ENCODE data around the gene PTP4A2.
"Not testable (repeated sequence)": the region's sequence is repeated elsewhere in the genome, so short reads cannot be mapped to it uniquely, and the experiment has no call there.

The PTP4A2 gene

GRCh38 chr1:31949862-31950261 is 11.7 kb upstream of the PTP4A2 start:
- no peak for DNase-seq (ENCODE audit: low read depth)

DNA sequence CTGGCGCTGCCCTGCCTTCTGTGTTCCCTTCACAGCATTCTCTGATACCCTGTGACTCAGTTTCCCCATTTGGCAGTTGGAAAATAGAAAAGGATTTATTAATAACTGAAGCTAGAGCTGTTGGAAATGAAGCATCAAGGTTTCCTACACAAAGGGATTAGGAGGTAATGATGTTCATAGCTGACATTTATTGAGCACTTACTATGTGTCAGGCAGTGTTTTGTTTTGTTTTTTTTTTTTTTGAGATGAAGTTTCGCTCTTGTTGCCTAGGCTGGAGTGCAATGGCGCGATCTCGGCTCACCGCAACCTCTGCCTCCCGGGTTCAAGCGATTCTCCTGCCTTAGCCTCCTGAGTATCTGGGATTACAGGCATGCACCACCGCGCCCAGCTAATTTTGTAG is 7.5 kb upstream of the PTP4A2 start:
- not testable (repeated sequence) for DNase-seq (ENCODE audit: low read depth)

- DNase-seq (ENCODE audit: low read depth), result peak; percentile 82
These were observed 6.3 kb upstream of the PTP4A2 start for GRCh38 chr1:31944205-31945089.

- no peak for DNase-seq (ENCODE audit: low read depth)
These were observed 5.5 kb upstream of the PTP4A2 start for GRCh38 chr1:31943546-31944184.

- DNase-seq (ENCODE audit: low read depth), result not testable (repeated sequence)
These were observed 3.9 kb upstream of the PTP4A2 start for GRCh38 chr1:31942061-31942460.

GRCh38 chr1:31939484-31940329 is 1.5 kb upstream of the PTP4A2 start:
- peak; percentile 40 for DNase-seq (ENCODE audit: low read depth)

GRCh38 chr1:31937300-31938183 is 626 bp downstream of the PTP4A2 start:
- DNase-seq (ENCODE audit: low read depth), result peak; percentile 40

DNA sequence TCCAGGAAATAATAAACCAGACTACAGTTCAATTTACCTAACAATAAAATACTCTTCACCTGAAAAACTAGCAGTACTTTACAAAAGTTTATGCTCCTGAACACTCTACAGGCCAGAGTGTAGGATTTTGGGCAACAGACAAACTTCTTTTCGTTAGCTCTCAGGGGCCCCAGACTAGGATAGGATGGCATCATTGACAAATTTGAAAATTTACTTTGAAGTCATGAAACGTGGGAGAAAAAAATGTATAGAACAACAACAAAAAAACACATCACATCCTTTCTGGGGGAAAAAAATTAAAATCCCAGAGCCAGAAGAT is 1.2 kb downstream of the PTP4A2 start:
- no peak for DNase-seq (ENCODE audit: low read depth)

- DNase-seq (ENCODE audit: low read depth), result no peak
These were observed 1.7 kb downstream of the PTP4A2 start for GRCh38 chr1:31936278-31936980.

DNA sequence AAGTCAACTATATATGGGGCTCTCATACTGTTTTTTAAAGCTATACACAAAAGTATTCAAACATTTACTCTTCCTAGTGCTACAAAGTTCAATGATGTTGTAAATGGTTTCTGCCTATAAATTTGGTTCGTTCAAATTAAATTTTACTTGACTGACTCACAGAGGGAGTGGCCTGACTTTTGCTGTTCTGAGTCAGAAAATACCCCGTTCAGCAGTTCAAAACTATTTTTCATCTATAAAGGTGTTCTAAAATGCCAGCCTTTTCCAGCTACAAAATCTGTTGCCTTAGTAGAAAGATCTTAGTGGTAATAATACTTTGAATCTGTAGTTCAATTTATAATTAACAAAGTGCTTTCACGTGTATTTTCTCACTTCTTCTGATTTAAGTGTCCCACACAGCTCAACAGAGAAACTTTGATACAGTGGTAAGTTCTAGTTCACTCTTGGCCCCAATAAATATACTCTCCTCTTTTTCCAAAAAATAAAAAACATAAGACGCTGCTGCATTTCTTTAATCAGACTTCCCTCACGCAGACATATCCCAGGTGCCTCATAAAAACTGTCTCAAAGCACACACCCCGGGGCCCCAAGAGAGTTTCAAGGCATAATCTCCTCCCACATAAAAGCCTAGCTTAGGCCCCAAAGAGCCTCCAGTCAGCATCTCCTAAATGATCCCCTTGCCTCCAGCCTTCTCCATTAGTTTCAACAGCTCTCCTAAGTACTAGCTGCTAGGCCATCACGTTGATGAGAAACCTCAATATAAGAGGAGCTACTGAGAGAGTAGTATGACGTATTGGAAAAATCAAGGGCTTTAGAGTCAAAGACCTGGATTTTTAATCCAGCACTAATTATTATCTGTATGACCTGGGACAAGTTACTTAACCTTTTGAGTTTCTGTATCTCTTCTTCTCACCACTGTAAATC is 3.2 kb downstream of the PTP4A2 start:
- DNase-seq (ENCODE audit: low read depth), result no peak

GRCh38 chr1:31932491-31933316 is 5.5 kb downstream of the PTP4A2 start:
- DNase-seq (ENCODE audit: low read depth), result no peak

DNA sequence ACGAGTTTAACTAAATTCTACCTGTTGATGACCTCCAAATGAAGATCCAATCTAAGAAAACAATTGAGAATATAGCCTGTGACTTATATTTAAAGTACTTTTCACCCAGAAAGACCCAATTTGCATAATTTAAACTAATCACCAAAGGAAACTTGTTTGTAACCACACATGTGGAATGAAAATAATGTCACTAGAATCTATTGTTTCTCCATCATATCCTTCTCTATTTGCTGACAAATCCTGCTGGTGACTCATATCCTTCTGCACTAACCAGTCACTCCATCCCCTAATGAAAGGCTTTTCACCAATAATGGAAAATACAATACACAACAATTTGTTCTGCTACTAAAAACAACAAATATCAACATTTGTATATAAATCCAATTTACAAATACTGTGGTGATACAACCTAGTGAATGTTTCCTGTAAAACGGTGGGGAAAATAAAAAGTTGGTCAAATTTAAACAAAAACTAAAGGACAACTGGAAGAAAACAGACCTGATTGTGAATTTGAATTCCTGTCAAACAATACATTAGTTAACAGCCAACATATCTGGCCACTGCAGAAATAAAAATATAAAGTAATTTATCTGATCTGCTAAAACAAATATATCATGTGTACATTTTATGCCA is 6.5 kb downstream of the PTP4A2 start:
- DNase-seq (ENCODE audit: low read depth), result no peak

DNA sequence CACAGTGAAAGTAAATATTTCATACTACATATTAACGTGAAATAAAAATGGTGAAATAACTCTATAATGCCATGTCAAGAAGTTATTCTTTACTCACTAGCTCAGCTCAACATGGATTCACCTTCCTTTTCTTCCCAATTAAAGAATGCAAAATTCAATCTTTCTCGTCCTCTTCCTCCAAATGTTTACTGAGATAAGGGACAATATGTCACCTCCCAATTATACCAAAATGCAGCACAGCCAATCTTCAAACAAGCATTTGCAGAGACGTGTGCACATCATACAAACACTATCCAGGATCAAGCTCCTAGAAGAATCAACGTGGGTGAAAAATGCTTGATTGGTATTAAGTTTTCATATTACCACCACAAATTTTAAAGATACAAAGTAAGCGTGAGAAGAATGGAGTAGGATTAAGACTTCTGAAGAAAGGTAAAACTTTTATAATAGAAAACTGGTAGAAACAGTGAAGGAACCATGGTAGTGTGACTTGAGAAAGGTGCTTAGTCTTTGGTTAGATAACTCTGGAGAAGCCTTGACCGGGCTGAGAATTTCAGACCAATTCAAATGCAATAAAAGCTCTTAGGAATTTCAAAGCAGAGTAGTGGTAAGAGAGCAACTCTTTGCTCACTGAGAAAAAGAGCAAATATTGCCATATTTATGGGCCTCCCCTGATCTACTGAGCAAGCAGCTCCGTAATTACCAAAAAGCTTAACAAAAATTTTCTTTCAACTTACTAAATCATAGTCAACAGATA is 7.2 kb downstream of the PTP4A2 start:
- no peak for DNase-seq (ENCODE audit: low read depth)

DNA sequence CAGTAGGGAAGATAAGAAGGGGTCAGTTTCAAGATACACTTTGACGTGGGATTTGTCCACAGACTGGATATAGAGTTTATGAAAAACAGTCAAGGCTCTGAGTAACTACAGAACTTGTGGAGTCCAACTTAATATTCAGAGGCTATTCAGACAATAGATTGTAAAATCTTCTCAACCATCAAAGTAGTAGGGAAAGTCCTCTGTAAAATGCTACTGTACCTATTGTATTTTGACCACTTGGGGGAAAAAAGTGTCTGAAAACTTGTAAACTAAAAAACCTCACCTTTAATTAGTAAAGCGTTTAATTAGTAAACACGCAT is 10.5 kb downstream of the PTP4A2 start:
- DNase-seq (ENCODE audit: low read depth), result no peak

DNA sequence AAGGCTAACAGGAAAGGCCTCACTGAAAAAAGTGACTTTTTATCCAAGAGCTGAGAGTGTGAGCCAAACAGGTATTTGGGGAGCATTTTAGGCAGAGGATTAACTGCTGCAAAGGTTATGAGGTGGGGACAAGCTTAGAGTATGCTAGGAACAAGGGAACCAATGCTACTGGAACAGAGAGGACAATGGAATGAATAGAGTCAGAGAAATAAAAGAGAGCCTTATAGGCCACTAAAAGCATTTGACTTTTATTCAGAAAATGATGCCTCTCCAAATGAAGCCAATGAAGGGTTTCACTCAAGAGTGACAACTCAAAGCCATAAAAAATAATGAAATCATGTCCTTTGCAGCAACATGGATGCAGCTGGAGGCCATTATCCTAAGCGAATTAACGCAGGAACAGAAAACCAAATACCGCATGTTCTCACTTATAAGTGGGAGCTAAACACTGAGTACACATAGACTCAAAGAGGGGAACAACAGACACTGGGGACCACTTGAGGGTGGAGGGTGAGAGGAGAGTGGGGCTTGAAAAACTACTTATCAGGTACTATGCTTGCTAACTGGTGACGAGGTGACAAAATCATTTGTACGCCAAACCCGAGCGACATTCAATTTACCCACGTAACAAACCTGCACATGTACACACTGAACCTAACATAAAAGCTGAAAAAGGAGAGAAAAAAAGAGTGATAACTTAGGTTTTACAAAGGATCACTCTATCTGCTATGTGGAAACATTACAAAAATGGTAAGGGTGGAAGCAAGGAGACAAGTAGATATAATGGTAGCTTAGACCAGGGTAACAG is 11.1 kb downstream of the PTP4A2 start:
- DNase-seq (ENCODE audit: low read depth), result no peak

DNA sequence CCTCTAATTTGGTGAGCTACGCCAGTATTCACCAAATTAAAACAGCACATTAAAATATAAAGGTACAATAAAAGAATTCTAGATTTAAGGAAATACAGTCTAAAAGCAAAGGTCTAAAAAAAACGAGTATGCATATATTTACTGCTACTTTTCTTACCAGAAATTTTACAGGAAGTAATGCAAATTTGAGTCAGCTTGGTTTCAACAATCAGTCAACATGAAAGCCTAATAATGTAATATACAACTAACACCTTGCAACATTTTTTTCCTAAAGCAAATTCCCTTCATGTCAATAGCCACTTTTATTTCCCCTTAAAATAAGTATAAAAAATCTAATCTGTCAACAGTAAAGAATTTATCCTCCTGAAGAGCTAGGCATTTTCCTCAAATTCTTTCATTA is 11.9 kb downstream of the PTP4A2 start:
- no peak for DNase-seq (ENCODE audit: low read depth)

GRCh38 chr1:31925824-31926223 is 12.3 kb downstream of the PTP4A2 start:
- not testable (repeated sequence) for DNase-seq (ENCODE audit: low read depth)
